GM19467 (cell line): ENCODE data around the gene TFCP2L1.

Experiments
- ATAC-seq: cut with Tn5 transposase; IDR thresholded peaks from one replicate; pipeline ENCODE4 v1.9.1; 2021; ENCODE audit warnings: mild to moderate bottlenecking, moderate library complexity; ENCODE audit not compliant: unreplicated experiment

Gene TFCP2L1

DNA sequence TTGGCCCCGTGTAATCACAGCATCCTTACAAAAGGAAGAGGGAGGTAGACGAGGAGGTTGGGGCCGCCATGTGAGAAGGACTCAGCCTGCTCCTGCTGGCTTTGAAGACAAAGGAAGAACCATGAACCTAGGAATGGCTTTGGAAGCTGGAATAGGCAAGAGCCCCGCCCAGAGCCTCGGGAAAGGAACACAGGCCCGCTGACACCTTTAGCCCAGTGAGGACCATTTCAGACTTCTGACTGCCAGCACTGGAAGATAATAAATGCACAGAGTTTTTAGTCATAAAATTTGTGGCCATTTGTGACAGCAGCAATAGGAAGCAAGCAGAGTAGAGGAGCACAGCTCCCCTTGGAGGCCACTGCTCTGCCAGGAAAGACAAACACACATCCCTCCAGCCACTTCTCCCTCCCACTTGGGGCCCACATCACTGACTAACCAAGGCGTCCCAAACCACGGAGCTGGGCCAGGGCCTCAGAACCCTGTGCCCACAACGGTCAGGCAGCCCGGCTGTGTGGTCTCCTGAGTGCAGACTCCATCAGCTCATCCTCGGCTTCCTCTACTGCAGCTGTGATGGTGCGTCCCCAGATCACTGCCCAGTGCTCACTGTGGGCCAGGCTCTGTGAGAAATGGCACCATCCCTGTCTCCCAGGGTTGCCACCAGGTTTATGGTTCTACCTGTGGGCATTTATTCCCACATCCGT lies 39.7 kb downstream of the TFCP2L1 start:
- no peak for ATAC-seq

DNA sequence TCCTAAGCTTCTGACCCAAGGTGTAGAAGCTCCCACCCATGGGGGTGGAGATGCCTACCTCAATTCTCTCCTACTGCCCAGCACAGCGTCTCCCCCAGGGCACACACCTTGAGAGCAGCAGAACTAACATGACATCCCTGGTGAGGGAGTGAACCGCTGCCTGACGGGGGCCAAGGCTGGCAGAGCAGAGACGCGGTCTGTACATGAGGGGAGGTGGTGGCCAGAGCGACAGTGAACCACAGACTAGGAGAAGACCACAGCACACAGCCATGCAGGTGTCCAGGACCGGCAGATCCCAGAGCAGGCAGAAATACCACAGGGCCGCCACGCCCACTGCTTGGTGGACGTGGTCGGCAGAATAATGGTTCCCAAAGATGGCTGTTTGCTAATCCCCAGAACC lies 40.4 kb downstream of the TFCP2L1 start:
- no peak for ATAC-seq

DNA sequence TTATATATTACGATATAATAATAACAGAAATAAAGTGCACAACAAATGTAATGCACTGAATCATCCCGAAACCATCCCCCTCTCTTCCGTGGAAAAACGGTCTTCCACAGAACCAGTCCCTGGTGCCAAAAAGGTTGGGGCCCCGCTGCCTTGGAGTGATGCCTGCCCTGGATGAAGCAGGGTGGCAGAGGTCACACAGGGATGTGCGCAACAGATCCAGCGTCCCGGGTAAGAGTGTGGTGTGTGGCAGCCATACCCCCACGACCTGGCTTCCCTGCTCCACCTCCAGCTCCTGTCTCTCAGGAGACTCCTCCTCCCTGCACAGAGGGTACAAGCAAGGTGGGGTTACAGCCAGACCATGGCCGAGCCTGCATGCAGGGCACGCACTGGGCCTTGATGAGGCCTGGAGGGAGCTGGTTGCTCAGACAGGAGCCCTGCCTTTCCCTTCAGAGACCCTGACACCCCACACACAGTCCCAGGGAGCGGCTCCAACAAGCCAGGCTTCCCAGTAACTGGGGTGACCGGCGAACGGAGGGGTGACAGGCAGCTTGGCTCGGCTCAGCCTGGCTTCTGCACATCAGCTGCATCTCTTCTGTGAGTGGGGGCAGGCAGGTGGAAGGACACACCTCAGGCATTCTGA lies 41.1 kb downstream of the TFCP2L1 start:
- no peak for ATAC-seq

DNA sequence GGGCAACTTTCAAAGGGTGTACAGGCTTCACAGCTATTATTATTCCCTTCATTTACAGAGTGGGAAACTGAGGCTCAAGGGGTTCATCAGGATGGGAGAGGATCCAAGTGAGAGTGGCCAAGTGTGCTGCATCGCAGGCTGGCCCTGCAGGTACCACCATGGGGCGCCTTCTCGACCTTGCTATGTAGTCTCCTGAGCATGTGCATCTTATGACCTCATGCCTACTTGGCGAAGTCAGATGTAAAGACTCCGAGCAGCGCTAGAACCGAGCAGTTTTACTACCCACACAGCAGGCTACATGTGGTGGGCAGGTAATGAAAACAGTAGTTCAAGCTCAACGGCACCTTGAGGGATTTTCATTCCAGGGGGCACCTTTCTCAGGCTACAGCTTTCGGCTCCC lies 42.0 kb downstream of the TFCP2L1 start:
- ATAC-seq: no peak

DNA sequence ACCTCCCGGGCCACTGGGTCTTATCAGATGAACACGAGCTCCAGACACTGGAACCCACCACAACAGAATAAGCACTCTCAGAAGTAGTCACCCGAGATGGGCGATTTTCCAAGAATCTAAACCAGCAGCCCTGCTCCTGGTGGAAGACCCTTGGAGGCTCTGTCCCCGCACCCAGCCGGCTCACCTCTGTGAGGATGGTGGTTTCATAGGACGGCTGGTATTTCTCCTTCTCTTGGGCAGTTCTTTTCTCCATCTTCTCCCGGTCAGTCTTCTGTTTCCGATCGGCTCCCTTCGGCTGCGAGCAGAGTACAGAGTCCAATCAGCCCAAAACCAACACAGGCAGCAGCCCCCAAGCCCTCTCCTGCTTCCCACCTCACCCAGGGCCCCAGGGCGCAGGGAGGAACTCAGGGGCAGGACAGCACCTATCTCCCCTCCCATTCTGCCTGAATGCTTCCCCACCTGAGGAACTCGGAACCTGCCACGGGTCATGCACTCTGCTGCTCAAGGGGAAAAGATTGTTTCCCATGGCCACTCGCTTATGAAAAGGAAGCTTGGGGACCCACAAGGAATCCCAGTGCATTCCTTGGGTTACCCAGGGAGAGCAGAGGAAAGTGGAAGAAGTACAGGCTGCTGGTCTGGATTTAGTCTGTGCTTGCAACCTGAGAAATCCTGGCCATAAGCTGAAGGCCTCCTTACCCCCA lies 42.7 kb downstream of the TFCP2L1 start:
- ATAC-seq: no peak

DNA sequence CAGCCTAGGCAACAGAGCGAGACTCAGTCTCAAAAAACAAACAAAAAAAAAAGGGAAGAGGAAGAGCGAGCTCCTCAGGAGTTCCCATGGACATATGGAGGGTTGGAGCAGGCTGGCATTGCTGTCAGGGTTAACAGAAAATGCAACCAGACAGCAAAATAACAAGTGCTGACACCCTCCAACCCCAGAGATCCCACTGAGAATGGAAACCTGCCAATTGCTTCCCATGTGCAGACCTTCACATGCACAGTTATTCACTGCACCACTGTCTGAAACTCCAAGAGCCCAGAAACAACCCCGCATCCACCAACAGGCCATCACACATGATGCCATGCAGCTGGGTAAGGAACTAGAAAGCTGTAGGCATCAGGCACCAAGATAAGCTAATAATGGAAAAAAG lies 43.5 kb downstream of the TFCP2L1 start:
- no peak for ATAC-seq

DNA sequence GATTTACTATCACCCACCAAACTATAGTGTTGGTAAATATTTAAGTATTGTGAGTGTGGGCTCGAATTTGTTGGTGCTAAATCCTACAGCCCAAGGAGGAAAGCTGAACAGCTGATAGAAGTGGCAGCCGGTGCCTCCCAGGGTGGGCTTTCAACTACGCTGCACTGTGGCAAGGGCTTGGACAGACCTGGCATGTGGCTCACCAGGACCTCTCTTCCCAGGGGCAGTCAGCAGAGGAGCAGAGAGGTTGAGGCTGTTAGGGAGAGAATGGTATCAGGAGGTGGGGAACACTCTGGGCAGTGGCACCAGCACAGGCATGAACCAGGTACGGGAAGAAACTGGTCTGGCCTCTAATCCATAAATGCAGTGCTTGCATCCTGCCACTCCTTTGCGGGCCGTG lies 44.6 kb downstream of the TFCP2L1 start:
- no peak for ATAC-seq

DNA sequence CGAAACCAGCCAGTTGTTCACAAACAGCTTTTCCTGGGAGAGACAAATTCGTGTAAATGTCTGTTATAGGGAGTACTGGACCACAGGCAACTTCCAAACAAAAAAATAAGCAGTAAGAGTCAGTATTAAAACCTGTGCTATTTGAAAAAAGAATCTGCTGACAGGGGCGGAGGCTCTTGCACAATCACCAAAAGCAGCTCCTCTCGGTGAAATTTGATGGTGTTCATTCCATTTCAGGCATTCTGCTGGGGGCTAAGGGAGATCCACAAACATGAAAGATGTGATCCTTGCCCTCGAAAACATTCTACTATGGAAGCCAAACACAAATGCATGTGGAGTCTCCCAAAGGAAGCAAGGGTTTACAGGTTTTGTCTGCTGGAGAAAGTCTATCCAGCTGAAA lies 45.0 kb downstream of the TFCP2L1 start:
- no peak for ATAC-seq

DNA sequence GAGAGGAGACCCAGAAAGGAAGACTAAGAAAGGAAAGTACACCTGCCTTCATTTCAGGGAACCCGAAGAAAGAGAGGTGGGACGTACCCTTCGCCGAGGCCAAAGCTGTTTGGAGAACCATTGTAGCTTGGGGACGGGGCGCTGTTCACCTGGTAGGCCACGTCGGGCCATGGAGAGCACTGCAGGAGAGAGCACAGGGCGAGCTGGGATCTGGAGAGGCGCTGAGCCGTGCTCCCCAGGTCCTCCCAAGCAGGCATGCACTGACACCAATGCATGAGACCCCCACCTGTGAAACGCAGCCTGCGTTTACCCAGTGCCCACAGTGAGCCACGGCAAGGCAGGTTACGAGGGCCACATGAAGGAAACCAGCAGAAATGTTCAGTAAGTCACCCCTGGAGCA lies 45.5 kb downstream of the TFCP2L1 start:
- no peak for ATAC-seq

DNA sequence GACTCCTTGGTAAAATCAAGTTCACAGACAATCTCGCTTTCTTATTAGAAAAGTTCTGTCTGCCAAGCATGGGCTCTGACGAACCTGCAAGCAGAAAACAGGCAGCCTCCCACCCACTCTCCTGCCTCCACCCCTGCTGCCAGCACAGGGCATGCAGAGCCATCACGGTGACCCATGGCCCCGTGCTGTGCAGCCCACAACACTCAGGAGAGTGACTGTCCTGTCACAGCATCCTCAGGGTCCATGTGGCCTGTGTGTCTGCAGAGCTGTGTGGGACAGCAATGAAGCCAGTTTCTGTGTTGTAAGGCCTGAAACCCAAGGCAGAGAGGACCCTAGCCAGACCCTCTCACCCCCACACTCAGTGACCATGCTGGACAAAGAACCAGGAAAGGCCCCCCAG lies 46.2 kb downstream of the TFCP2L1 start:
- ATAC-seq: no peak

DNA sequence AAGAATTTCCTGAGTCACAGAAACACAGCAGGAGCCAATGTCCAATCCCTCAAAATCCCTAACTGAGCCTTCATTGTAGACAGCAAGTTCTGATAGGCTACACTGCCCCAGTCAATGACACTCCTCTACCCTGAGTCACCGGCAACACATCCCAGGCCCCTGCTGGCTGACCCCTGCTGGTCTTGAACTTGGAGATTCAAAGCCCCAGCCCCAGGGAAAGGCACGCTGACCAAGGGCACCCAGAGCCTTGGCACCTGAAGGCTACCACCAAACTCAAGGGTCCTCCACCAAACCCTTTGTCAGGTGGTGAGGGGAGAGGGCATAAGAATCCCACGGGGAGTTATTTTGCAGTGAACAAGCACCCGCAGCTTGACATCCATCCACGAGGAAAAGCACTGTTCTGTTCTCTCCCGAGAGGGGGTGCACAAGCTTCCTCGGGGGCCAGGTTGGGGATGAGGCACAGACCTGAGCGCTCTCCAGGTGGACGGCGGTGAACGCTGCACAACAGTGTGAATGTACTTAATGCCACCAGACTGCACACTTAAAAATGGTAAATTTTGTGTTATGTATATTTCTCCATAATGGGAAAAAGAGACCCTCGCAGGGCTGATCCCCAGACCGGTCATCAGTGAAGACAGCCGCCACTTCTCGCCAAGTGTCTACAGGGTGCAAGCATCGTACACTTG lies 46.9 kb downstream of the TFCP2L1 start:
- ATAC-seq: no peak

DNA sequence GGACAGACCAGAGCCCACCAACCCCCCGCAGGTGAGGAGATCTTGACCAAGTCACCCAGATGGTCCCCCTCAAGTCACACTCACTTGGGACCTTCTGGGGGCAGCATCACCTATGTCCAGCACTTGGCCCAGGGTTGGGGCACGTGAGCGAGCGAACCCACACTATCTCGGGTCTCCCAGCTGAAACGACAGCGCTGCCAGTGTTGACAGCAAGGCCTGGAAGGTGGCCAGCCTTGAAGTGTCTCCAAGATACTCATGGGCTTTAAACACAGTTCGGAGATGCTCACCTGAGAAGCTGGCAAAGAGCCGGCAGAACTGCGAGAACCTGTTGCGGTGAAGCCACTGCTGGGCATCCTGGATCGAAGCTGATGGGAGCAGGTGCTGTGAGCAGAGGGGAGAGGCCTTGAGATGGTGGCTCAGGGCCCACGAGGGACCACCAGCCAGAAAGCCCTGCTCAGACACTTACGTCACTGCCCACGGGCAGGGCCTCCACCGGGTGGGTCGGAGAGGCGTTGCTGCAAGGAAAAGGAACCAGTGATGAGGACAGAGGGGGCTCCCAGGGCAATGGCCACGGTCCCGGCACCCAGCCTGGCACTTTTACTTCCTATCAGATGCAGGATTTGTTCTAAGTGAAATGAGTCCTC lies 47.5 kb downstream of the TFCP2L1 start:
- no peak for ATAC-seq

DNA sequence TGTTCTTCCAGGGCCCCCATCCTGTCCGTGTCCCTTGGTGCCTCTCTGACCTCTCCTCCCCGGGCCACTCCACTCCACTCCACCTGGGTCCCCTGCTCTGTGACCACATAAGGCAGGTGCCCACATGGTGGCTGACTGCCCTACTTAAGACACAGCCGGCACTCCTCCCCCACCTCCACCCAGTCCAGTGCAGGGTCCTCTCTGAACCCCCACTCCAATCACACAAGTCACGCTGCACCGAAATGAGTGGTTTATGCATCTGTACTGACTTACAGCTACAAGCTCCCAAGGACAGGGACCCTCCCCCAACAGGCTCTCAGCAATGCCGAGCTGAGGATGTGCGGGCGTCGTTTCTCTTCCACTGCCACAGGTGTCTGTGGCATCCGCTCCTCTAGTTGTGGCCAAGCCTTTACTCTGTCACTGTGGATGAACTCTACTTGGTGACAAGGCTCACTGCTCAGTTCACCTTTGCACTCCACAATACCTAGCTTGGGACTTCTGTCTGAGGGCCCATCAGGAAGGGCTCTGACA lies 48.3 kb downstream of the TFCP2L1 start:
- ATAC-seq: no peak

DNA sequence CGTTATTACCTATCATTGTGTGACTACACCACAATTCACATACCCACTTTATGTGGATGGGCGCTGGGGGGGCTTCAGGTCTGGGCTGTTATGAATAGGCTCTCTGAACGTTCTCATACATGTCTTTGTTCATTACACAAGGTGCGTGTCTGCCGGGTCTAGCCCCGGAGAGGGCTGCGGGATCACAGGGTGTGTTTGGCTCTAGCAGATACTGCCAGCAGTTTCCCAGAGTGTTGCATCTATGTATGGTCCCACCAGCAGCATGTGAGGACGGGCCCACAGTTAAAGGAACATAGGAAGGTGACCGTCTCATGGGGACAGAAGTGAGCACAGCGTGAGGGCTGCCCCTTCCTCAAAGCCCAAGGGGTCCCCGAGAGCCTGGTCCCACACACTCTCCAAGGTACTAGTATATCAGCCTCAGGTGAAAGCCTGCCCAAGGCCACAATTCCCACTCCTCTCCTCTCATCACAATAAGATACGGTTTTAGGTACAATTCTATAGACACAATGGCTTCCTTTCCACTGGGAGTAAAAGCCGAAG lies 48.8 kb downstream of the TFCP2L1 start:
- ATAC-seq: no peak

DNA sequence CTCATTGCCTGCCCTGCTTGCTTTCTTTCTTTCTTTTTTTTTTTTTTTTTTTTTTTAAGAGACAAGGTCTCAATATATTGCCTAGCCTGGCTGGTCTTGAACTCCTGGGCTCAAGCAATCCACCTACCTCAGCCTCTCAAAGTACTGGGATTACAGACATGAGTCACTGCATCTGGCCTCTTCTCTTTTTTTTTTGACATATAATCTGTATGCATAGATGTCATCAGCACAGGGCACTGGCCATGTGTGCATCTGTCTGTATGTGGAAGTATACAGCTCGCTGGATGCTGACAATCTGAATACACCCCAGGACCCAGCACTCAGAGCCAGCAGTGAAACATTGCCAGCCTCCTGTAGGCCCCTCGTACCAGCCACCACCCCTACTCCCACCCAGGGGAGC lies 49.5 kb downstream of the TFCP2L1 start:
- no peak for ATAC-seq

DNA sequence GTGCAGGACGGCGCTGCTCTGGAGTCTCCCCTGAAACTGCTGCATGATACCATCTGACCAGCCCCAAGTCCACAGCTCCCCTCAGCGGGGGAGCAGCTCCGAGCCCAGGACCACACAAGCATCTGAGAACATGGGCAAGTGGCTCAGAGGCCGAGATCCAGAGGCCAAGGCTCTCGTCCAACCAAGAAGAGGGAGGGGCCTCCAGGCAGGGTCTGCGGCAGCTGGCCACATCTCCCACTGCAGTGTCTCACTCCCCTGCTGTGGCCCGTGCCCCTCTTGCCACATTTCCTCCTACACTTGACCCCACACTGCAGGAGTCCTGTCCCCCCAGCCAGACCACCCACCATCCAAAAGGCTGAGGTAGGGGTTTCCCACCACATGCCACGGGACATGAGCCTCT lies 50.2 kb downstream of the TFCP2L1 start:
- no peak for ATAC-seq

DNA sequence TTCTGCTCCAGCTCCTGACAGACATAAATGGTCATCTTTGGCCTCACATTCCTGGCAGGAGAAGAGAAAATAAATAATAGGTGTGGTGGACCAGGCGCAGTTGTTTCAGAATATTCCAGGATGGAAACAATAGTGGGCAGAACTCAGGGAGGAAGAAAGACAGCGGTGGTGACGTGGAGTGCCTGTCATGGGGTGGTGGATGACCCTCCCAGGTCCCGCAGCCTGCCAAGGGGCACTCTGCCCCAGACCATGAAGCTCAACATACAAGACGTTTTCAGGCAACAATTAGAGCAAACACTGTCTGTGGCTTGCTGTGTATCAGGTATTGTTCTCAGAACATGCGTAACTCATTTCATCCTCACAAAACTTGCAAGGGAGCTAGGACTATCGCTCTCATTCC lies 50.9 kb downstream of the TFCP2L1 start:
- ATAC-seq: no peak

DNA sequence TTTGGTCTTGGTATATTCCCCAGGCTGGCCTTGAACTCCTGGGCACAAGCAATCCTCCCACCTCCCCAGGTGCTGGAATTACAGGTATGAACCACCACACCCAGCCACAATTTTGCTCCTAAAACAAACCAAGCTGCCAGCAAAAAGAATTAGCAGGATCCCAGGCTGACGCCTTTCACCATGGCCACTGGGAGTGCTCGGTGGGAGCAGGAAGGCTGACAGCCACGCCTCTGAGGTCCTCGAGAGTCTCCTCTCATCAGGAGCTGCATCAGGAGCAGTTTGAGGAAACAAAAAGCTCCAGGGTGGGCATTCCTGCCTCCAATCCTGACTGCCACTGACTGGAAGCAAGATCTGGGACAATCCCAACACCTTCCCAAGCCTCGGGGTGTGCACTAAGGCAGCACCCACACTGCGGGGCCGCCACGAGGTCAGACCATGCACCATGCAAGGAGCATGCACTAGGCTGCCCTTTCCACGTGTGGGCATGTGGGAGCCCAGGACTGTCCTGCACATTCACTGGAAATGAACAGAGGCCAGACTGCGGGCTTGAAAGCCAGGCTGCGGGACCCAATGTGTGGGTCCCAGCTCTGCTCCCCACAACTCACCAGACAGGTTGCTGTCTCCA lies 51.4 kb downstream of the TFCP2L1 start:
- no peak for ATAC-seq

DNA sequence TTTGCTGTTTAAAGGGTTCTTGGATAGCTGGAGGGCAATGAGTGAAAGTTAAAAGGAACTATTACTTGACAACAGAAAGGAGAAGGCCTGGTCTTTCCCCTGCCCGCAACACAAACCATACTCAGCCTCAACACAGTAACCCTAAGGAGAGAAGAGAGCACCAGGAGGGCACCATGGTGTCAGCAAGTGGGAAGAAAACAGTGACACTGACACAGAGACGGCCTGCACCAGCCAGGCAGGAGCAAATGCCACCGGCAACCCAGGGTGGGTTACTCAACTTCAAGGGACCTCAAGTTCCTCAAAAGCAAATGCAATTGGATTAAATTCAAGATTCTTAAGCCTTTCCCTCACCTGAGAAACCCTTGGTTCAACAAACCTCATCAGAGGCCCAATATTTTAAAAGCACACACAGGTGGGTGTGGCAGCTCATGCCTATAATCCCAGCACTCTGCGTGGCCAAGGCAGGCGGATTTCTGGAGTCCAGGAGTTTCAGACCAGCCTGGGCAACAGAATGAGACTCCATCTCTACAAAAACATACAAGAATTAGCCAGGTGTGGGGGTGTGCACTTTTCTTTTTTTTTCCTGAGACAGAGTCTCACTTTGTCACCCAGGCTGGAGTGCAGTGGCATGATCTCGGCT lies 52.3 kb downstream of the TFCP2L1 start:
- no peak for ATAC-seq
